ENCODE results near the gene NPFF. TPM values are rescaled to one million over a fixed set of nuclear protein-coding genes. Genes with fewer than 3 reads are reported as not detected.

The NPFF gene
- total RNA-seq, 4 donors from 2014 or later = not detected

DNA sequence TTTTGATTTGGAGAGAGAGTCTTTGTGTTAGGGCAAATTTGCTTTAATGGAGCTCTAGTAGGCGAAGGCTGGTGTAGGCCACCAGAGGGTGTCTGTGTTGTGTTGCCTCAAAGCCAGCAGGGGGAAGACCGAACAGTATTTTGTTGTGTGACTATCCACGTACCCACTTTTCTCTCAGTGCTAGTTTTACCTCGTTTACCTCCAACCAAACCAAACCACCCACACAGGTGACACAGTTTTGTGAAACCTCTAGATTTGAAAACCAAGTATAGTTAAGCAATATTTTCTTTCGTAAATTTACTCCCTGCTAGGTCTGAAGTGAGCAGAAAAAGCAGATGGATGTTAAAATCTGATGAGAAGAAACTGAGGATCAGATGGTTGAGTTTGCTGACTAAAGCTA is 36.3 kb upstream of the NPFF start:
- H3K4me3 ChIP-seq (ENCODE audit: low read depth, poor library complexity, severe bottlenecking) = no peak overlapping the region
- 20 to 26% methylated on average over 5 of the region's 5 CpGs for WGBS, 2 donors
- TF ChIP-seq, protein P1, sequence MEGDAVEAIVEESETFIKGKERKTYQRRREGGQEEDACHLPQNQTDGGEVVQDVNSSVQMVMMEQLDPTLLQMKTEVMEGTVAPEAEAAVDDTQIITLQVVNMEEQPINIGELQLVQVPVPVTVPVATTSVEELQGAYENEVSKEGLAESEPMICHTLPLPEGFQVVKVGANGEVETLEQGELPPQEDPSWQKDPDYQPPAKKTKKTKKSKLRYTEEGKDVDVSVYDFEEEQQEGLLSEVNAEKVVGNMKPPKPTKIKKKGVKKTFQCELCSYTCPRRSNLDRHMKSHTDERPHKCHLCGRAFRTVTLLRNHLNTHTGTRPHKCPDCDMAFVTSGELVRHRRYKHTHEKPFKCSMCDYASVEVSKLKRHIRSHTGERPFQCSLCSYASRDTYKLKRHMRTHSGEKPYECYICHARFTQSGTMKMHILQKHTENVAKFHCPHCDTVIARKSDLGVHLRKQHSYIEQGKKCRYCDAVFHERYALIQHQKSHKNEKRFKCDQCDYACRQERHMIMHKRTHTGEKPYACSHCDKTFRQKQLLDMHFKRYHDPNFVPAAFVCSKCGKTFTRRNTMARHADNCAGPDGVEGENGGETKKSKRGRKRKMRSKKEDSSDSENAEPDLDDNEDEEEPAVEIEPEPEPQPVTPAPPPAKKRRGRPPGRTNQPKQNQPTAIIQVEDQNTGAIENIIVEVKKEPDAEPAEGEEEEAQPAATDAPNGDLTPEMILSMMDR (IDR thresholded peaks at IDR 0.05) = peak in 1 of 3 donors; percentile 66
- TF ChIP-seq POLR2A (IDR thresholded peaks at IDR 0.05) = no peak
- peak in 1 of 2 donors; percentile 39 for DNase-seq (ENCODE audit: low spot score in 2 of 2)
- intact Hi-C loops (cut with DNase I; ENCODE audit: low total_unique reads) = loop anchor here (5.0 kb wide), 1 partner anchor 134 kb away; the partner anchor contains the start of gene ATP5MC2

- TF ChIP-seq, protein P1 (IDR thresholded peaks at IDR 0.05) = no peak
- no peak for TF ChIP-seq POLR2A (IDR thresholded peaks at IDR 0.05)
- DNase-seq (ENCODE audit: low spot score in 2 of 2) = no peak
- no peak overlapping the region for H3K4me3 ChIP-seq (ENCODE audit: low read depth, poor library complexity, severe bottlenecking)
- intact Hi-C loops (cut with DNase I; ENCODE audit: low total_unique reads) = no loop called here
- whole genome bisulfite sequencing, 2 donors = 95% methylated on average over 3 of the region's 3 CpGs
Measured at GRCh38 chr12:53539526-53539925, 32.2 kb upstream of the NPFF start.

DNA sequence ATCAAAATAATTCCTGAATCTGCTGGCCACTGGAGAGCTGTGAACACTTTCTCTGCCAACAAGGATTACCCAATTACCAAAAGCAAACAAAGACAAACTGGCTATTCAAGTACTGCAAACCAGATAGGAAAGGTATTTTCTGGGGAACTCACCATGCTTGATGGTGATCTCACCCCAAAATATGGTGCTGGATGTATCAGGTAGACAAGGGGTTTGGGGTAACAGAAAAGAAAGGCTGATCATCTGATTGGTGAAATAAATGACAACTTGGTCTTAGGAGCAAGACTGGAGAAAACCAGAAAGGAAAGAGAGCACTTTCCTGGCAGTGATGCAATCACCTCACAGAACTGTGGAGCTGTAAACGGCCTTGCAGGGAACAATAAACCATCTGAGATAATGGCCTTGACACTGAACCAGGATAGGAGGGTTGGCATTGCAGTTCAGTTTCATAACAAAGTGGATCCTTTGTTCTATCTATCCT is 31.0 kb upstream of the NPFF start:
- peak in 1 of 2 donors; percentile 22 for DNase-seq (ENCODE audit: low spot score in 2 of 2)
- no peak overlapping the region for H3K4me3 ChIP-seq (ENCODE audit: low read depth, poor library complexity, severe bottlenecking)
- intact Hi-C loops (cut with DNase I; ENCODE audit: low total_unique reads) = no loop called here
- TF ChIP-seq, protein P1 (IDR thresholded peaks at IDR 0.05) = peak in 1 of 3 donors; percentile 17
- no peak for TF ChIP-seq POLR2A (IDR thresholded peaks at IDR 0.05)
- 8 to 33% methylated on average over 1 of the region's 1 CpG for WGBS, 2 donors

DNA sequence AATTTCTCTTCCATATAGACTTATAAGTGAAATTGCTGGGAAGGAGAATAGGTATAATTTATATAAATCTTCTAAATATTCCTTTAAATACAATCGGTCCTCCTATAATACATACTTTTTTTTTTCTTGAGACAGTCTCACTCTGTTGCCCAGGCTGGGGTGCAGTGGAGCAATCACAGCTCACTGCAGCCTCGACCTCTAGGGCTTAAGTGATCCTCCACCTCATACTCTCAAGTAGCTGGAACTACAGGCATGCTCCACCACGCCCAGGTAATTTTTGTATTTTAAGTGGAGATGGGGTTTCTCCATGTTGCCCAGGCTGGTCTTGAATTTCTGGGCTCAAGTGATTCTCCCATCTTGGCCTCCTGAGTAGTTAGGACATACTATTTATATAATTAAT is 29.7 kb upstream of the NPFF start:
- no peak overlapping the region for H3K4me3 ChIP-seq (ENCODE audit: low read depth, poor library complexity, severe bottlenecking)
- WGBS, 2 donors = 87 to 93% methylated on average over 3 of the region's 3 CpGs
- intact Hi-C loops (cut with DNase I; ENCODE audit: low total_unique reads) = no loop called here
- no peak for DNase-seq (ENCODE audit: low spot score in 2 of 2)
- no peak for TF ChIP-seq POLR2A (IDR thresholded peaks at IDR 0.05)
- TF ChIP-seq, protein P1 (IDR thresholded peaks at IDR 0.05) = no peak

DNA sequence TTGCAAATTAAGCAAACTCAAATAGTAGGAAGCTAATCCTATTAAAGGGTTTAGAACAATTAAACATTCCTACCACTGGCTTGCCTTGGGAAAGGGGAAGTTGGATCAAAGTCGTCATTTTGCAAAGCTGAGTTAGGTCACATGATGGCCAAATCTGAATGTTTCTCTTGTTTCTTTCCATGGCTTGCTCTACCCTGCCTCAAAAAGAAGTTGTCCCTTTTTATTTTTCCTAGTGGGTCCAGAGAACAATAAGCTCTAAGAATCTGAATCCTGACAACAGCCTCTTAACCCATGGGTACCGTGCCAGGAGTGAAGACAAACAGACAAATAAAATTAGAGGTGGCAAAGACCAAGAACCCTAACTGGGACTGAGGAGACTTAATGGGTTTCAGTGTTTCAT is 26.2 kb upstream of the NPFF start:
- DNase-seq (ENCODE audit: low spot score in 2 of 2) = peak in 1 of 2 donors; percentile 25
- no peak overlapping the region for H3K4me3 ChIP-seq (ENCODE audit: low read depth, poor library complexity, severe bottlenecking)
- TF ChIP-seq POLR2A (IDR thresholded peaks at IDR 0.05) = no peak
- TF ChIP-seq, protein P1 (IDR thresholded peaks at IDR 0.05) = no peak
- 59 to 64% methylated on average over 2 of the region's 2 CpGs for WGBS, 2 donors
- intact Hi-C loops (cut with DNase I; ENCODE audit: low total_unique reads) = no loop called here
